Activated naive CD4-positive, alpha-beta T cell treated with anti-CD3 and anti-CD28 coated beads, Interleukin-2, amount 10 ng/mL, durations not matched to agents 5 hours and 36 hours (primary cell): ENCODE data around the gene ADAMTS9. TPM values are rescaled to one million over a fixed set of nuclear protein-coding genes. Genes with fewer than 3 reads are reported as not detected.

ENCODE experiments used
- total RNA-seq, 2 experiments: library from RNA; stranded (reverse); gene quantifications; one replicate each; pipeline ENCODE4 v1.2.3, GENCODE V29; 2021

Gene ADAMTS9
- total RNA-seq, result not detected

GRCh38 chr3:64687781-64688604 is at the start of gene ADAMTS9:
Gene ADAMTS9 (minus strand): TSS chr3:64688000. CDS start chr3:64687657, 343 bp downstream.

